LNCAP (cell line): ENCODE results near the gene NMRAL1.

Source experiments
- TF ChIP-seq, protein P1 (sequence below): fragments of 450-650 bp; IDR thresholded peaks from 2 replicates; pipeline ENCODE4 v1.5.1; 2017; ENCODE audit warnings: mild to moderate bottlenecking

NMRAL1 gene

DNA sequence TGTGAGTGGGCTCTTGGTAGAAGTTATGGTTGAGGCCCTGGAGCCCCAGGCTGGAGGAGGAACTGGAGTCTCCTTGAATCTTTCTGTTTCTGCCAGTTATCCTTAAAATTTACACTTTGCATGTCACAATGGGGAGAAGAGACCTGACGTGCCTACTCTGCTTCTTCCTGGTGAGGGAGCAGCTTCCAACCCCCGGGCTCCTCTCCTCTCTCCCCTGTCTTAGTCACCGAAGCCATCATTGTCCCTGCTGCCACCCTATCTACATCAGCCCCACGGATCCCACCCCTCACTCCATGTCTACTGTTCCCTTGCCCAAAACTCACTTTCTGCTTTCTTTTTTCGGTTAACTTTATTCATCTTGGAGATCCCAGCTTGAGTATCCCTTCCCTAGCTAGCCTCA, 31.2 kb downstream of the NMRAL1 start:
- TF ChIP-seq, protein P1, sequence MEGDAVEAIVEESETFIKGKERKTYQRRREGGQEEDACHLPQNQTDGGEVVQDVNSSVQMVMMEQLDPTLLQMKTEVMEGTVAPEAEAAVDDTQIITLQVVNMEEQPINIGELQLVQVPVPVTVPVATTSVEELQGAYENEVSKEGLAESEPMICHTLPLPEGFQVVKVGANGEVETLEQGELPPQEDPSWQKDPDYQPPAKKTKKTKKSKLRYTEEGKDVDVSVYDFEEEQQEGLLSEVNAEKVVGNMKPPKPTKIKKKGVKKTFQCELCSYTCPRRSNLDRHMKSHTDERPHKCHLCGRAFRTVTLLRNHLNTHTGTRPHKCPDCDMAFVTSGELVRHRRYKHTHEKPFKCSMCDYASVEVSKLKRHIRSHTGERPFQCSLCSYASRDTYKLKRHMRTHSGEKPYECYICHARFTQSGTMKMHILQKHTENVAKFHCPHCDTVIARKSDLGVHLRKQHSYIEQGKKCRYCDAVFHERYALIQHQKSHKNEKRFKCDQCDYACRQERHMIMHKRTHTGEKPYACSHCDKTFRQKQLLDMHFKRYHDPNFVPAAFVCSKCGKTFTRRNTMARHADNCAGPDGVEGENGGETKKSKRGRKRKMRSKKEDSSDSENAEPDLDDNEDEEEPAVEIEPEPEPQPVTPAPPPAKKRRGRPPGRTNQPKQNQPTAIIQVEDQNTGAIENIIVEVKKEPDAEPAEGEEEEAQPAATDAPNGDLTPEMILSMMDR: no peak

DNA sequence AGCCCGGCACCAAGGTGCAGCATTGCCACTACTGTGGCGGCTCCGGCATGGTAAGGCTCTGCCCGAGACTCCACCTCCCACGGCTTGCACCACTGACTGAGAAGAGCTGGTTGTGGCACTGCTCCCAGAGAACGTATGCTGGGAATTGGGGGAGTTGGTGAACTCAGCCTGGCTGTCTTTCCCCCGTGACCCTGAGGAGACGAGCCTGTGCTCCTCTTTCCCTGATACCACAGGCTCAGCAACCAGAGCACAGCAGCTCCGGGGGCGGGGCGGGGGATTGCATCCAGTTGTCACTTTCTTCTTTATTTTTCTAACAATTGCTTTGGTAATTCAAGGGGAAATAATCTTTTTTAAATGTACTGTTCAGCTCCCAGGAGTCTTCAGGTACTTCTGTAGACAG, 32.1 kb downstream of the NMRAL1 start:
- TF ChIP-seq, protein P1: no peak

DNA sequence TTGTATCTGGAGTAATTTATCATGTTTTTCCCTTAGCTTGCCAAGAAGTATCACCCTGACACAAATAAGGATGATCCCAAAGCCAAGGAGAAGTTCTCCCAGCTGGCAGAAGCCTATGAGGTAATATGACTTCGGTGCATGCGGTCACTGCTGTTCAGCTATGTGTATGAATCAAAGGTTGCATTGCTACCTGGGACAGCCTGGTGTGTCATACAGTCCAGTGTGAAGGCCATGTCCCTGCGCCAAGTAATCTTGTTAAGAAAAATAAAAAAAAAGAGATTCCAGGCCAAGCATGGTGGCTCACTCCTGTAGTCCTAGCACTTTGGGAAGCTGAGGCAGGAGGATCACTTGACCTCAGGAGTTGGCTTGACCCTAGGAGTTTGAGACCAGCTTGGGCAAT, 37.1 kb downstream of the NMRAL1 start:
- TF ChIP-seq, protein P1: no peak

DNA sequence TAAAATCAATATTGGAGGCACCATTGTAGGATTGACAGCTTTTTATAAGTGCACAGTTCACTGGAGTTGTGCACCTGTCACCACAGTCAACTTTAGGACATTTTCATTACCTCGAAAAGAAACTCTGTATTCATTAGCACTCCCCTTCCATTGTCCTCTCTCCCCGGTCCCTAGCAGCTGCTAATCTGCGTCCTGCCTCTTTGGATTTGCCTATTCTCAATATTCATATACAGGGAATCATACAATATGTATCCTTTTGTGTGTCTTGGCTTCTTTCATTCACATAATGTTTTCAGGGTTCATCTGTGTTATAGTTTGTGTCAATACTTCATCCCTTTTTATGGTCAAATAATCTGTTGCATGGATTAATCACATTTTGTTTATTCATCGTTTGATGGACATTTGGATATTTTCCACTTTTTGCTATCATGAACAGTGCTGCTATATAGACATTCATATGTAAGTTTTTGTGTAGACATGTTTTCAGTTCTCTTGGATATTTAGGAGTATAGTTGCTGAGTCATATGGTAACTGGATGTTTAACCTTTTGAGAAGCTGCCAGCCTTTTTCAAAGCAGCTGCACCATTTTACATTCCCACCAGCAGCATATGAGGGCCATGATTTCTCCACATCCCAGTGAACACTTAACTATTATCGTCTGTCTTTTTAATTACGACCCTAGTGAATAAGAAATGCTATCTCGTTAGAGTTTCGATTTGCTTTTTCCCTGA, 38.9 kb downstream of the NMRAL1 start:
- TF ChIP-seq, protein P1: no peak

GRCh38 chr16:4433914-4434787, 40.3 kb downstream of the NMRAL1 start:
- TF ChIP-seq, protein P1: no peak

GRCh38 chr16:4433228-4433627, 41.2 kb downstream of the NMRAL1 start:
- TF ChIP-seq, protein P1: no peak

DNA sequence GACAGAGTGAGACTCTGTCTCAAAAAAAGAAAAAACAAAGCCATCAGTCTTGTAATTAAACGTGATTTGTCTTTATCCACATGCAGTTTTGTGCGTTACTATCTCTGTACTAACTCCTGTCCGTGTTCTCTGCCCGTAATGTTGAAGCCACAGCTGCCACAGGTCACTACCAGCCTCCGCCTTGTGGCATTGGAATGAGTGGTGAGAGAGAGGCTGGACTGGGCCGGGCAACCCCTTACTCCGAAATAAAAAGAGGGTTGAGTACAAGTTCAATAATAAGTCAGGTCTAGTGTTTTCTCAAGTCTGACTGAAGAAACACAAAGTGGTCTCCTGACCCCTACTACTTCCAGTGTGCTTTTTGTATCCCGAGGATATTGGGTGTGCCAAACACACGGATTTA, 43.4 kb downstream of the NMRAL1 start:
- TF ChIP-seq, protein P1: no peak
